NCI-H345 (cell line): ENCODE measurements around the gene SAPCD2.
A peak's percentile ranks its signal among the peaks of the same experiment; 100 is the strongest.
"Not testable (repeated sequence)": the region's sequence is repeated elsewhere in the genome, so short reads cannot be mapped to it uniquely, and the experiment has no call there.

Experiments
- DNase-seq: peaks from one replicate; lab custom pipeline; 2025; lab: John Stamatoyannopoulos, UW

SAPCD2 gene

DNA sequence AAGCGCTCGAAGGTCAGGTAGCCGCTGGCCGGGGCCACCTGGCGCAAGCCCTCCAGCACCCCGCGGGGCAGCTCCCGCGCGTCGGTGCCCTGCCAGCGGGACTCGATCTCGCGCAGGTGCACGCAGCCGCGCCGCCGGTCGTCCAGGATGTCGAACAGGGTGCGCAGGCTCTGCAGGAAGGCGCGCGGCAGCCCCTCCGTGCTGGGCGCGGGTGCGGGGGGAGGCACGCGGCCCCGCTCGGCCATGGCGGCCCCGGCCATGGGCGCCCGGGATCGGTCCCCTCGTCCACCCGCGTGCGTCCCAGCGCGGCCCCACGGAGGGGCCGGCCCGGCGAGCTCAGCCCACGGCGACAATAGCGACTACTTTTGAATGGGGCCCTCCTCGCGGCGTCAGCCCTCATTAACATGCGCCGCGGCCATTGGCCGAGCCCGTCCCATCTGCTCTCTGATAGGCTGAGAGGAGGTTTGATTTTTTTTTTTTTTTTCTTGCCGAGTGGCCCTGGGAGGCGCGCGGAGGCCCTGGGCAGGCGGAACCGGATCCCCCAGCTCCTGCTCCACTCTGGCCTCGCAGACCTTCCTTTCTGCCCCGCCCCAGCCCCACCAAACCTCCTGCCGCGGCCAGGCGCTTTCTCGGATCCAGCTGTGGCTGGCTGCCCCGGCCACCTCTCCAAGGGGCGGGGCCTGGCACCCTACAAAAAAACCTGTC is at the start of gene SAPCD2:
SAPCD2 (minus strand) TSS at position 357 of the 705 bp plus-strand sequence; CDS start at position 260, 97 bp downstream.
- DNase-seq = peak; percentile 92

DNA sequence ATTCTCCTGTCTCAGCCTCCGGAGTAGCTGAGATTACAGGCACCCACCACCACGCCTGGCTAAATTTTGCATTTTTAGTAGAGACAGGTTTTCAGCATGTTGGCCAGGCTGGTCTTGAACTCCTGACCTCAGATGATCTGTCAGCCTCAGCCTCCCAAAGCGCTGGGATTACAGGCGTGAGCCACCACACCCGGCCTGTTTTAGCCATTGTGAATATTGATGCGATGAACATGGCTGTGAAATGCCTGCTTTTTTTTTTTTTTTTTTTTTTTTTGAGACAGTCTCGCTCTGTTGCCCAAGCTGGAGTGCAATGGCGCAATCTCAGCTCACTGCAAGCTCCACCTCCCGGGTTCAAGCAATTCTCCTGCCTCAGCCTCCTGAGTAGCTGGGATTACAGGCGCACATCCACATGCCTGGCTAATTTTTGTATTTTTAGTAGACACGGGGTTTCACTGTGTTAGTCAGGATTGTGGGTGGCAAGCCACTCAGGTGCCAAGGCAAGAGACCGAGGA is 47.8 kb upstream of the SAPCD2 start:
- DNase-seq = not testable (repeated sequence)

DNA sequence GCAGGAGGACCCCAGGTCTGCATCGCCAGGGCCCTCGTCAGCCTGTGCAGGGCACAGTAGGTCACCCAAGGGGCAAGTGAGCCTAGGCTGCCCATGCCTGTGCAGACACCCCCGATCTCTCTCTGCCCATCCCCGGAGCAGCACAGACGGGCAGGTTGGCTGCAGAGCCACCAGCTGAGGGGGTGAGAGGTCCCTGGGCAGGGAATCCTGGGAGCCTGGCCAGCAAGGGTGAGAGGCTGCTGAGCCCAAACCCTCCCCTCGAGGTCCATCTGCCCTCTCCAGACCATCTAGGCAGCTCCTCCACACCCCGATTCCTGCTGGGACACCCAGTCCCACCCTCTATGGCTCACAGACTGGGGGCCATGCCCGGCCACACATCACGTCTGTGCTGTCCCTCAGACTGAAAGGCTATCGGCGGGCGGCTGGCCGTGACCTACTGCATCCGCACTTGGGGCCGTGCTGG is 46.9 kb upstream of the SAPCD2 start:
- DNase-seq = no peak

DNA sequence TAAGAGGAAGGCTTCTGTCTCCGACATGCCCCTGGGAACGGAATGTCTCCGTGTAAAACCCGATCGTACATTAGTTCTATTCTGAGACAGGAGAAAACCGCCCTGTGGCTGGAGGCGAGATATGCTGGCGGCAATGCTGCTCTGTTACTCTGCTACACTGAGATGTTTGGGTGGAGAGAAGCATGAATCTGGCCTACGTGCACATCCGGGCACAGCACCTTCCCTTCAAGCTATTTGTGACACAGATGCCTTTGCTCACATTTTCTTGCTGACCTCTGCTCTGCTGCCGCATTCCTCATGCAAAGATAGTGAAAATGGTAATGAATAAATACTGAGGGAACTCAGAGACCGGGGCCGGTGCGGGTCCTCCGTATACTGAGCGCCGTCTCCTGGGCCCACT is 46.4 kb upstream of the SAPCD2 start:
- DNase-seq = no peak

DNA sequence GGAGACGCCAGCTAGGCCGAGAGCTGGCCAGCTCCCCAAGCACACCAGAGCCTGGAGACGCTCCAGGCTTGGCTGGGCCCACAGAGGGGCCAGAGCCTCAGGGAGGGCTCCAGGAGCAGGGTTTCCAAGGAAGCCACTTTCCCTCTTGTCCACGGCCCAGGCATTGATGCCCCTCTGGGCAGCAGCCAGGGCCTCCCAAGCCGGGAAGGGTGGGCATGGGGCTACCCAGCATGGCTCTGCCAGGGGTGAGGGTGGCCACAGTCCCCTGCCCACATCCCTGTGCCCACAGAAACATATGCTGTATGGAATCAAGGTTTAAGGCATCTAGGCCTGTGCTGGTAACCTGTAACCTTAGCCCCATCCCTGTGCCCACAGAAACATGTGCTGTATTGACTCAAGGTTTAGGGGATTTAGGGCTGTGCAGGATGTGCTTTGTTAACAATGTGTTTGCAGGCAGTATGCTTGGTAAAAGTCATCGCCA is 45.7 kb upstream of the SAPCD2 start:
- DNase-seq = no peak

DNA sequence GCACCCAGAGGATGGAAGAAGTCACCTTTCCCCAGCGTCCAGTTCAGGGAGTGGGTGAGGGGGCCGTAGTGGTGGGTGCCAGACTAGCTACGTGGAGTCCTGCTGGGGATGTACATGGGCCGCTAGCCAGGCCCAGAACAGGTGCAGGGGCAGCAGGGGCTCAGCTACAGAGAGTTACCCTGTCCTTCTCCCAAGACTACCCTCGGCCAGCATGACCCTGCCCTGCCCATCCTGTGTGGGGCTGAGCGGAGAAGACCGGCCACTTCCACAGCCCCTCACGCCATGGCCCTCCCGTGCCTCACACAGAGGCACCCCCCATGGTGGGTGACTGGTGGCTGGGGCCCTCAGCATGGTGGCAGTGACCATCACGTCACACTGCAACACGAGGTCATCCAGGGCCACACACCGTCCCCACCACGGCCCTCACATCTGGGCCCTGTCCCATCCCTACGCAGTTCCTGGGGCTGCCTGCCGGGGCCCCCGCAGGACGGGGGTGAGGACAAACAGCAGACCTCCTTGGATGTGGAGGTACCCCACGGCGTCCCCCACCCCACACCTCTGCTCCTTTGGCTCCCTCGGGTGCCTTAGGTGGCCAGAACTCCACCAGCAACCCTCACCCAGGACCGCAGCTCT is 45.2 kb upstream of the SAPCD2 start:
- DNase-seq = no peak

- DNase-seq = peak; percentile 49
Observed at GRCh38 chr9:137114613-137115393, 44.4 kb upstream of the SAPCD2 start, which contains the start of gene DPP7. TSS of gene DPP7 (minus strand) at chr9:137114733. CDS start at chr9:137114713, 20 bp downstream.

DNA sequence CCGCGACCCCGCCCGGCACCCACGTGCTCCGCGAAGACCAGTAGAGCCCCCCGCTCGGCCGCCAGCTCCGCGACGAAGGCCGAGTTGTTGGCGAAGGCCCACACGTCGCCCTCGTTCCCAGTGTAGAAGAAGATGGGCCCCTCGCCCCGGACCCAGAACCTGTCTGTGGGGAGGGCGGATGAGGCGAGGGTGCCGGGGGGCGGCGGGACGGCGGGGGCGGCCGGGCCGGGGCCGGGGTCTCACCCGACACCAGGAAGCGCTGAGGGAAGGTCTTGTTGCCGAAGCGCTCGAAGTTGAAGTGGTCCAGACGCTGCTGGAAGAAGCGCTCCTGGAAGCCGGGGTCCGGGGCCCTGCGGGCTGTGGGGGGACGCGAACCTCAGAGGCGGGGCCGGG is 43.9 kb upstream of the SAPCD2 start:
- no peak for DNase-seq

DNA sequence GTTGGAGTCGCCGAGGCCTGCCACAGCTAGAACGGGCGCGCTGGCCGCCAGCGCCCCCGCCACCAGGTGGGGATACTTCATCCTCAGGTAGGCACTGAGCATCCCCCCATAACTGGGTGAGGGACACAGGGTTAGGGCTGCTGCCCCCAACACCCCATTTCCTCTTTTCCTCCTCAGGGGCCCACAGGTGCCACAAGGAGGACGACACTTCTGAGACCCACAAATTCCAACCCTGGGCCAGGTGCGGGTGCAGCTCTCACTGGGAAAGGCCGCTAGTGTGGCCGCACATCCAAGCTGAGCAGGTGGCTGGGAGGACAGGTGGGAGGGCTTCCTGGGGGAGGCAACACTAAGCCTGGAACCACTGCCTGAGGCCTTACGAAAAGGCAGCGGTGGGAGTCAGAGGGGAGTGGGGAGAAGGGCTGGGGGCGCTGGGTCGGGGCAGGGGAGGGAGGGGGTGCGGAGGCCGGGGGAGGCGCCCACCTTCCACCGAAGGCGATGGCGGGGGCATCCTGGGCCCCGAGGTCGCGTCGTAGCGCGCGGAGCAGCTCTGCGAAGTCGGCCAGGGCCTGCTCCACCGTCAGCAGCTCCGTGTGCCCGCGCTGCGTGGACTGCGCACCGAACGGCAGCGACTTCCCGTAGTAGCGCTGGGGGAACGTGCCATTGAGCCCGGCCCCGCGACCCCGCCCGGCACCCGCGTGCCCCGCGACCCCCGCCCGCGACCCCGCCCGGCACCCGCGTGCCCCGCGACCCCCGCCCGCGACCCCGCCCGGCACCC is 43.2 kb upstream of the SAPCD2 start:
- DNase-seq = no peak

- DNase-seq = no peak
Observed at GRCh38 chr9:137112564-137113384, 42.4 kb upstream of the SAPCD2 start.

DNA sequence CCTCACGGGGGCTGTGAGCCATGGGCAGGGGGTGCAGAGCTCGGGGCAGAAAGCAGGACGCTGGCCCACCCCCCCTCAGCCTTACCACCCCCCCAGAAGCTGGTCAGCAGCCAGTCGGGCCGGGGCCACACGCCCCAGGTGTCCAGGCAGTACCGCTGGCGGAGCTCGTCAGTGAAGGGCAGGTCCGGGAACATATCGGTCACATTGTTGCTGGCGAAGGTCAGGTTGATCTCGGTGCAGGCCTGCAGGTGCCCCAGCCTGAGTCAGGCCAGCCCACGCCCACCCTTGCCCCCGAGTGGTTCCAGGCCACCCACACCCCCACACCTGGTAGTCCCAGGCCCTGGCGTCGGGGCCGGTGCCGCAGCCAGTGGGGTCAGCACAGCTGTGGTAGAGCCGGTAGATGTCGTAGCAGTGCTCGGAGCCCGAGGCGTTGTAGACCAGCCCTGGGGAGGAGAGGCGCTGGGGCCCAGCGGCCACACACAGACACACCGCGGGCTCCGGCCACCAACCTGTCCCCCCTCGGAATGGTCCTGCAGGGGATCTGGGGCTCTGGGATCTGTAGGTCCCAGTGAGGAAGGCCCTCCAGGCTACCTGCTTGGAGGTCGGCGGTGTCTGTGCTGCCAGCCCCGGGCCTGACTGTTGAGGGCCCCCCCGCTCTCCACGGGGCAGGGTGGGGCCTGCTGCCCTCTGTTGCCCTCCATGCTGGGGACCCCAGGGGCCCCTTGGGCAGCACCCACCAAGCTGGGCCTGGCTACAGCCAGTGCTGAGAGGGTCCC is 41.6 kb upstream of the SAPCD2 start:
- no peak for DNase-seq

GRCh38 chr9:137110911-137111787 is 40.8 kb upstream of the SAPCD2 start:
- no peak for DNase-seq

DNA sequence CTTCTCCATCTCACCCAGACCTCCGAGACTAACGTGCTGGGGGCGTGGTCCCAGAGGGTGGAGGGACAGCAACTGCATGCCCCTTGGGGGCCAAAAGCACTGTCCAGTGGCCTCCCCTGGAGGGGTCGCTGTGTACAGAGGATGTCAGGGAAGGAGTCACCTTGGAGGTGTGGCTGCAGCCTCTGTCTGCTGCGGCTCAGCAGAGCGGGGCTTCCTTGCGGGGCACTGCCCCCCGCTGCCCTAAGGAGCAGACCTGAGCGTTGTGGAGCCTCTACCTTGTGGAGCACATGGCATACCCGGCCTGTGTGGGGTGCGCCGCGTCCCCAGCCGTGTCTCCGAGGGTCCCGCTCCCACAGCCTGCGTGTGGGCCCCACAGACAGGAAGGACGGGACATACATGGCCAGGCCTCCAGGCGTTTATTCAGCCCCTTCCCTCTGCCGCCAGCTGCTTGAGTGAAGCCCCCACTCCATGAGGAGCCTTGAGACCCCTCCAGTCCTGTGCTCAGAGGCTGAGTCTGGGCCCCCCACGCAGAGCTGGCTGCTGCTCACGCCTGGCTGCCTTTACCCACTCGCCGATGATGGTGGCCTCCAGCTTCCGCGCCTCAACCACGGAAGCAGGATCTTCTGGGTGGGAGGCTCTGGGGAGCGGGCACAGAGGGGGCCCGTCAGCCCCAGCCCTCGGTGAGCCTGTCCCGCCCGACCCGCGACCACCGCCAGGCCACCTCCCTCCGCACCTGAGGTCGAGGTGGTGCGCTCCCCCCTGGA is 40.0 kb upstream of the SAPCD2 start:
- no peak for DNase-seq

DNA sequence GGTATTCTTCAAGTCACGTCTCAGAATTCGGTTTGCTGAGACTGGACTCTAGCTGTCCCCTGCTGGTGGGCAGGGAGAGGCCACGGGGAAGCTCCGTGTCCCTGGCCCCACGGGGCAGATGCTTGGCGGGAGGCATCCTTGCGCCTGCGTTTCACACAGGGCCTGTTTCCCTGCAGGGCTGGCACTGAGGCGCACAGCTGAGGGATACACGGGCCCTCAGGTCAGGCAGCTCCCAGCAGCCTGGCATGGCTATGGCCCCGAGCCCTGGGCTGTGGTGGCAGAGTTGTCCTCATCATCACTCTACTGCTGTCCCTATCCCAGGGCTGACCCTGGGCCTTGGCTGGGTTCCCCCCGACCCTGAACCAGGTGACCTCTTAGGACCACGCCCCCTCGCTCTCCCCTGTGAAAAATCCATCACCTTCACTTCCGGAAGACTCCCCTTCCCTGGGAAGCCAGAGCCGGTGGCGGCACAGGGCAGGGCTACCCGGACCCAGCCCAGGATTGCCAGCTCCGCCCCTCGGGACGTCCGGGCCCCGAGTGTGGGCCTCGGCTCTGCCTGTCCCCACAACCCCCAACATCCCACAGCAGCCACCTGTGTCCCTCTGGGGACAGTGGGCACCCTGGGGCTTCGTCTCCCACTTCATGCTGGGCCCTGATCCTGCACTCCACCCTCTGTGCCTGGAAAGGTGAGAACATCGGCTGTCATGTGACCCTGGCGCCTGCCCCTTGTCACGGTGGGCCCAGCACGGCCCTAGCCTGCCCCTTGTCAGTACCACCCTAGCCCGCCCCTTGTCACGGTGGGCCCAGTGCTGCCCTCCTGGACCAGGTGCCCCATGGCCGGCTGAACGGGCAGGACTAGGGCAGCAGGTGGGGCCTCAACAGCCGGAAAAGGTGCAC is 39.1 kb upstream of the SAPCD2 start:
- no peak for DNase-seq

DNA sequence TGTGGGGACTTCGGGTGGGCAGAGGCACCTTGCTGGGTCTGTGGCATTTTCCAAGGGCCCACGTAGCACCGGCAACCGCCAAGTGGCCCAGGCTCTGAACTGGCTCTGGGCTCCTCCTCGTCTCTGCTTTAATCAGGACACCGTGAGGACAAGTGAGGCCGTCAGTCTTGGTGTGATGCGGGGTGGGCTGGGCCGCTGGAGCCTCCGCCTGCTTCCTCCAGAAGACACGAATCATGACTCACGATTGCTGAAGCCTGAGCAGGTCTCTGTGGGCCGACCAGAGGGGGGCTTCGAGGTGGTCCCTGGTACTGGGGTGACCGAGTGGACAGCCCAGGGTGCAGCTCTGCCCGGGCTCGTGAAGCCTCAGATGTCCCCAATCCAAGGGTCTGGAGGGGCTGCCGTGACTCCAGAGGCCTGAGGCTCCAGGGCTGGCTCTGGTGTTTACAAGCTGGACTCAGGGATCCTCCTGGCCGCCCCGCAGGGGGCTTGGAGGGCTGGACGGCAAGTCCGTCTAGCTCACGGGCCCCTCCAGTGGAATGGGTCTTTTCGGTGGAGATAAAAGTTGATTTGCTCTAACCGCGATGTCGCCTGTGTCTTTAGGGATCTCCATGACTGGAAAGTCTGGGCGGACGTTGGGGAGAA is 38.4 kb upstream of the SAPCD2 start:
- DNase-seq = no peak

- no peak for DNase-seq
Observed at GRCh38 chr9:137107982-137108381, 37.6 kb upstream of the SAPCD2 start.
